ENCODE data around the gene MCCD1.
A peak's percentile ranks its signal among the peaks of the same experiment; 100 is the strongest.

MCCD1 gene

GRCh38 chr6:31532644-31533454 lies 4.1 kb downstream of the MCCD1 start:
- peaks cover 70 to 88% of the 10 kb centered on the region in 2 experiments for H3K36me3 ChIP-seq (ENCODE audit: control insufficient read depth in 2 of 2, insufficient read depth in 1 of 2, low read length in 2 of 2)
- POLR2A ChIA-PET: interaction anchor here (0.6 to 6.3 kb wide), 4 partner anchors 9 to 1439 kb away, joined by 3 to 112 read pairs (median 4); partner anchors contain the start of genes DDX39B and LSM2
- CTCF ChIA-PET: interaction anchor here (0.9 to 1.6 kb wide), 2 partner anchors 14 to 65 kb away, joined by 3 read pairs; partner anchors contain the start of gene ATP6V1G2

GRCh38 chr6:31533455-31533841 lies 4.7 kb downstream of the MCCD1 start:
- CTCF ChIA-PET: interaction anchor here (1.0 kb wide), 1 partner anchor 13 kb away, joined by 3 read pairs; no protein-coding TSS in a partner anchor
- Histone ChIP-seq H3K4me1 (ENCODE audit: control insufficient read depth, insufficient read depth, low read length) (no peaks in the 10 kb centered on the region), H3K9me3 (ENCODE audit: control insufficient read depth, insufficient read depth, low read depth, low read length) (no peaks in the 10 kb centered on the region), H3K4me3 (ENCODE audit: low read depth, low read length) (no peak overlapping the region), H3K27ac (ENCODE audit: extremely low read depth, low read depth, low read length) (peak overlapping the region; percentile 4), H3K36me3 (ENCODE audit: control insufficient read depth in 2 of 2, insufficient read depth in 1 of 2, low read length in 2 of 2) (peaks cover 76 to 94% of the 10 kb centered on the region in 2 experiments)
- TF ChIP-seq ZNF394 (tag by site-specific recombination; IDR thresholded peaks at IDR 0.05; ENCODE audit: borderline replicate concordance) (no peak), ZNF223 (tag by site-specific recombination; IDR thresholded peaks at IDR 0.05) (no peak), ZNF555 (tag by site-specific recombination; conservative IDR thresholded peaks at IDR 0.05) (no peak), ZNF155 (tag by site-specific recombination; IDR thresholded peaks at IDR 0.05) (no peak), IKZF3 (tag by site-specific recombination; IDR thresholded peaks at IDR 0.05) (no peak), HOXA7 (CRISPR knock-in tag; IDR thresholded peaks at IDR 0.05; ENCODE audit: borderline replicate concordance) (no peak), ZBTB20 (tag by site-specific recombination; IDR thresholded peaks at IDR 0.05) (no peak), MEIS1 (CRISPR knock-in tag; IDR thresholded peaks at IDR 0.05; ENCODE audit: borderline replicate concordance) (no peak), ZNF175 (tag by site-specific recombination; IDR thresholded peaks at IDR 0.05) (no peak), AEBP2 (tag by site-specific recombination; IDR thresholded peaks at IDR 0.05; ENCODE audit: borderline replicate concordance) (no peak), REPIN1 (tag by site-specific recombination; IDR thresholded peaks at IDR 0.05; ENCODE audit: low read depth) (no peak), ZNF302 (tag by site-specific recombination; IDR thresholded peaks at IDR 0.05; ENCODE audit: low read depth) (no peak), ZSCAN30 (tag by site-specific recombination; IDR thresholded peaks at IDR 0.05) (no peak), ZNF324 (tag by site-specific recombination; IDR thresholded peaks at IDR 0.05) (no peak)
- TF ChIP-seq, protein P1, sequence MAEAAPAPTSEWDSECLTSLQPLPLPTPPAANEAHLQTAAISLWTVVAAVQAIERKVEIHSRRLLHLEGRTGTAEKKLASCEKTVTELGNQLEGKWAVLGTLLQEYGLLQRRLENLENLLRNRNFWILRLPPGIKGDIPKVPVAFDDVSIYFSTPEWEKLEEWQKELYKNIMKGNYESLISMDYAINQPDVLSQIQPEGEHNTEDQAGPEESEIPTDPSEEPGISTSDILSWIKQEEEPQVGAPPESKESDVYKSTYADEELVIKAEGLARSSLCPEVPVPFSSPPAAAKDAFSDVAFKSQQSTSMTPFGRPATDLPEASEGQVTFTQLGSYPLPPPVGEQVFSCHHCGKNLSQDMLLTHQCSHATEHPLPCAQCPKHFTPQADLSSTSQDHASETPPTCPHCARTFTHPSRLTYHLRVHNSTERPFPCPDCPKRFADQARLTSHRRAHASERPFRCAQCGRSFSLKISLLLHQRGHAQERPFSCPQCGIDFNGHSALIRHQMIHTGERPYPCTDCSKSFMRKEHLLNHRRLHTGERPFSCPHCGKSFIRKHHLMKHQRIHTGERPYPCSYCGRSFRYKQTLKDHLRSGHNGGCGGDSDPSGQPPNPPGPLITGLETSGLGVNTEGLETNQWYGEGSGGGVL (tag by site-specific recombination; IDR thresholded peaks at IDR 0.05): no peak
- POLR2A ChIA-PET: interaction anchor here (0.8 kb wide), 1 partner anchor 9 kb away, joined by 3 read pairs; the partner anchor contains the start of gene DDX39B

More at GRCh38 chr6:31532644-31533454, 4.1 kb downstream of the MCCD1 start:
- Histone ChIP-seq H3K27ac (ENCODE audit: extremely low read depth, low read depth, low read length) (peak overlapping the region; percentile 4), H3K9me3 (ENCODE audit: control insufficient read depth, insufficient read depth, low read depth, low read length) (no peaks in the 10 kb centered on the region), H3K4me1 (ENCODE audit: control insufficient read depth, insufficient read depth, low read length) (no peaks in the 10 kb centered on the region), H3K4me3 (ENCODE audit: low read depth, low read length) (no peak overlapping the region)
- TF ChIP-seq KLF8 (tag by site-specific recombination; IDR thresholded peaks at IDR 0.05) (peak; percentile 21; the same call in 1 of the 2 replicates), PRDM4 (tag by site-specific recombination; IDR thresholded peaks at IDR 0.05) (peak; percentile 97), ZNF239 (tag by site-specific recombination; IDR thresholded peaks at IDR 0.05) (no peak), ZNF19 (tag by site-specific recombination; IDR thresholded peaks at IDR 0.05; ENCODE audit: low read depth) (no peak)
